HG03039 (cell line): ENCODE results near the gene ZNRD2.
"Not testable (repeated sequence)": the region's sequence is repeated elsewhere in the genome, so short reads cannot be mapped to it uniquely, and the experiment has no call there.

Source experiments
- ATAC-seq: cut with Tn5 transposase; IDR thresholded peaks from one replicate; pipeline ENCODE4 v1.9.1; 2021; ENCODE audit warnings: mild to moderate bottlenecking, moderate library complexity; ENCODE audit not compliant: unreplicated experiment

Gene ZNRD2

DNA sequence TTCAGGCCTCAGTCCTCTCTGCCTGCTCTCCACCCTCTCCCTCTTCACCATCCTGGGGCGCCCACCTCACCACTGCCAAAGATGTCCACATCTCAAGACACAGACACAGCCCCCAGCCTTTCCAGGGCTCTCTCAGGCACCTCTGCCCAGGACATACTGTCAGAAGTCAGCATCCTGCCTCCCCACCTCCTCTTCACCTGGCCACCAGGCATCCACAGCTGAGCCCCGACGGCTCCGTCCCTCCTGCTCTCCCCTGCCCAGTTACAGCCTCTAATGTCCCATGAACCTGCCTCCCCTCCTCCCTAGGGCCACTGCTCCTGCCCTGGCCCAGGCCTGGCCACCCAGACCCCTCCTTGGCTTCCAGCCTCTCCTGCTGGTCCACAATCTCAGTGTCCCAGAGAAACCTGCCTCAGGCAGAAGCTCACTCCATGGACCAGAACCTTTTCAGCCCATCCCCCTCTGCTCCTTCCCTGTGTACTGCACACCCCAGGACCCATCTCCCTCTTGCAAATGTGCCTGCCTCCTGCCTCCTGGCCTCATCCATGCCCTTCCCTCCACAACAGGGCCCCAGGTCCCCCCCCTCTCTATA, 15.3 kb upstream of the ZNRD2 start:
- ATAC-seq = no peak

DNA sequence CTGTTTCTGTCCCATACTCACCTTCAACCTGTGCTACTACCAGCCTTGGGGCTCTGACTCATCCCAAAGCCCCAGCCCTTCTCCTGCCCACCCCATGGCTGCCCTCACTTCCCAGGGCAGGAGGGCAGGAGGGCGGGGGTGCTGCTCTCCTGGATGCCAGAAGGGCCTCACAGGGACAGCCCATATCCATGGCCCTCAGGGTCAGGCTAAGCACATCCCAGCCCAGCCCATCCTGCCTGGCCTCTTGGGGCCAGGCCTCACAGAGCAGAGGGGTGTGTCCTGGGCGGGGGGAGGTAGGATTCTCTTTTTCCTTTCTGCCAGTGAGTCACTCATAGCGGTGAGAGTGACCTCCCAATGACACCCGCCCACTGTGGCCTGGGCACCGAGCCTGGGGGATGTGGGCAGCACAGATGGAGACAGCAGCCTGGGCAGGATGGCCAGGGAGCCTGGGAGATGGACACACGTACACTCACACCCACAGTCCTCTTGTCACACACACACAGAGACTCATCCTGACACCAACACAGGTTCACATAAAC, 14.5 kb upstream of the ZNRD2 start:
- ATAC-seq = no peak

DNA sequence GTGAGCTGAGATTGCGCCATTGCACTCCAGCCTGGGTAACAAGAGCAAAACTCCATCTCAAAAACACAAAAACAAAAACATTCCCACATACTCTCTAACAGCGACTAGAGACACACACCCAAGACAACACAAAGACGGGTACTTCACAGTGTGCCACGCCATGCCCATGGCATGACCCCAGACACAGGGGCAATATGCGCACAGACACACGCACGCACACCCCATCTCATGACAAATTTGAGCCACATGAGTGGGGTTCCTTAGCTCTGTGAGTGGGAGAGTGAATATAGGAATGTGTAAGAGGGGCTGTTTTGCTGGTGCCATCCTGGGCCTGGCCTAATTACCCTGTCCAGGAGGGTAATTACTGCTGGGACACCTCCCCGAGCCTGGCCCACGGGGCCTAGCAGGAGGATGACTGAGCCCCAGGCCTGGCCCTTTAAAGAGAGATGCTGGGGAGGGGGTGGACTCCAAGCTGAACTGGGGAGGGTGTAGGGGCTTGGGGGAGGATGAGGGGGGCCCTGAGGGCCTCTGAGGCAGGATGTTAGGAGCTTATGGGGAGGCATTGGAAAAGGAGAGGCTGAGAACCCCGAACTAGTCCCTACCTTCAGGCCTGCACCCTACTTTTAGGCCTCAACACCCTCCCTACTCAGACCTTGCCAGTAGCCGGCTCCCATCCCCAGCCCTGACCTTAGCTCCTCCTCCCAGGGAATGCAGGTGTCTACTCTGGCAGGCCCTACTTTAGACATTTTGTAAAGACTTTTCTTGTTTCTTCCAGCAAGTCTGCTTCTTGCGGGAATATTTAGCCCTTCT, 13.6 kb upstream of the ZNRD2 start:
- no peak for ATAC-seq

DNA sequence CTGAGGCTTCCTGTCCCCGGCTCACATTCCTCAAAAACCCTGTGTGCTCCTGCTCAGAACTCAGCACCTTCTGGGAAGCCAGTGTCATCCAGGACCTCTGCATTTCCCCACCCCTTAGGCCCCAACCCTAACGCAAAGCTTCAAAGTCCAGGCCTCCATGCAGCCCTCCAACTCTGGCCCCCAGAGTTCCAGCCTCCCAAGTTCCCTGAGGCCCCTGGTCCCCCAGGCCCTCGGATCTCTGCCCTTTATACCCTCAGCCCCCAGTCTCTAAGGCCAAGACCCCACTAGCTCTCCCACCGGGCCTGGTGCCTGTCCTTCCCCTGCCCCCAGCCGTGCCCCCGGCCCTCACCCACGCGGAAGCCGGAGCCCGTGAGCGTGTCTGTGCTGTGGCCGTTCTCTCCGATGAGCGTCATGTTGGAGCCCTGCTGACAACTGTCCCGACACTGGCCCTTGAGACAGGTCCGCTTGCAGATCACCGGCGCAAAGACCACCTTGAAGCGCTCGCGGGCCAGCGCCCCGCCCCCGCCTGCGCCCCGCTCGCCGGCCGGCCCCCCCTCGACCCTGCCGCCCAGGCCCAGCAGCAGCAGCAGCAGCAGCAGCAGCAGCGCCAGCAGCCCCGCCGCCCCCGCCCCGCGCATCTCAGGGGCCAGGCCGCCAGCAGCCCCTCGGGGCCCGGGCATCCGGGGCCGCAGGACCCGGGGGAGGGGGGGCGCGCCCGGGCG, 12.8 kb upstream of the ZNRD2 start:
- ATAC-seq = no peak

DNA sequence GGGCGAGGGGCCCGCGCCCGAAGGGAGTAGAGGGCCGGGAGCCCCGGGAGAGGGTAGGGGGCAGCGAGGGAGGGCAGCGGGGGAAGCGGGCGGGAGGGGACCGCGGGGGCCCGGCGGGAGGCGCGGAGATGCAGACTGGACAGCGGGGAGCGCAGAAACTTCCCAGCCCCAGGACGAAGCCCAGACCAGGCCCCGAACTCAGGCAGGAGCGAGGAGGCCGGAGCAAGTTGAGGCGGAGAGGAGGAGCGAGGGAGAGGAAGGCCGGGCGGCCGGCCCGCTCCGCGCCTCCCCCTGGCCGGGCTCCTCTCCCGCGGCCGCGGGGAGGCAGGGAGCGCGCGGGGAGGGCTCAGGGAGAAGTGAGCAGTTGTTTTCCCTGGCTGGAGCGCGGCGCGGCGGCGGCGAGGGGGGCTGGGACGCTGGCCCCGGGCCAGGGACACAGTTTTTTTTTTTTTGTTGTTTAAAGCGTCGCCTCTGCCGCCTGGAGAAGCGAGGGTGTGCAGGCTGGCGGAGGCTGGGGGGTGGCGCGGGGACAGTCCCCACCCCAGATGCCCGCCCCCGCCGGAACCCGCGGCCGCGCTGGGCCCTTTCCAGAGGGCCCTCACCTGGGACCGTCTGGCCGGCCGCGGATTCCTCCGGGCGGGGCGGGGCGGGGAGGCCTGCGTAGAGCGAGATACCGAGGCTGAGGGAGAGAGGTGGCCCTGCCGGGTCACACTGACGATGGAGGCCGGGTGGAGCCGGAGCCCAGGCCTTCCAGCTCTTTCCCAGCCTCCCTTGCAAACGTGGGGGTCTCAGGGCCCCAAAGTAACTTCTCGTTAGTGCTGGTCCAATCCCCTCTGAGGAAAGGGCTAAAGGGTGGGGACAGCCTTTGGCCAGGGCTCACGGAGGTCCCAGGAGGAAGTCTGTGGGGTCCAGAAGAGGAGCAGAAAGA, 12.0 kb upstream of the ZNRD2 start, which contains the start of gene LTBP3:
TSS of gene LTBP3 (minus strand) at position 358 of the 928 bp plus-strand sequence. CDS start 400 bp downstream, outside the sequence.
- no peak for ATAC-seq

DNA sequence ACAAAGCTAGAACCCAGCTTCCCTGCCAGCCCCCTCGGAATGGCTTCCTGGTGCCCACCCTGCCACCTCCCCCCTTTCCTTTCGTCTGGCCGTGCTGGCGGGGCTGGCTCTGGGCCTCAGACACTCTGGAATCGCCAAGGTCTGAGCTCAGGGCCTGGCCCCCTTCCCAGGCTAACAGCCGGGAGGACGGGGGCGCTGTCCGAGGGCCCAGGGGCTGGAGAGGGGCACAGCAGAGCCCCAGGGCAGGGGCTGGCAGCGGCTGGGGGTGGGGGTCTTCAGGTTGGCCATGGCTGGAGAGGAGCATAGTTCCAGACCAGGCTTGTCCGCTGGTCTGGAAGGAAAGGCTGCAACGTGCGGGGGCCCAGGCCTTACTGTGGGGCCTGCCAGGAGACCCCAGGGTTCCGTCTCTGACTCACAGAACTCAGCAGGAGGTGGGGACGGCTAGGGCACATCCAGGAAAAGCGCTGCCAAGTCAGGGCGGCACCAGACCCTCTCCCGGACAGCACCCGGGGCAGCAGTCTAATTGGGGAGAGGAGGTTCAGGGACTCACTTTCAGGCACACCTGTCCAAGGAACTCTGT, 11.3 kb upstream of the ZNRD2 start:
- no peak for ATAC-seq

DNA sequence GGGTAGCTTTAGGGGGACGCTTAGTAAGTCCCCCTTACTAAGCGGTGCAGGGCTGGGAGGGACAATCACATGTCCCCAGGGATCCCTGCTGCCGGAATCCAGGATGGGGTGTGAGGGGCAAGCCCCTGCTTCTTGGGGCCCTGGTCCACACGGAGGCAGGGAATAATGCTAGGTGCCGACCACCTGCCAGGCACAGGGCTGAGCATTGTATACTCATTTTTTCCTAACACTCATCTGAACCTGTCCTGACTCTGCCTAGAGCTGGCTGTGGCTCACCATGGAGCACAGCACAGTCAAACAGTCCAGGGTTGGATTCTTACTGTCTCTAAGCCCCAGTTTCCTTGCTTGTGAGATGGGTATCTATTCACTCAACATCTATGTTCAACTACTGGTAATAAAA, 10.7 kb upstream of the ZNRD2 start:
- ATAC-seq = no peak

DNA sequence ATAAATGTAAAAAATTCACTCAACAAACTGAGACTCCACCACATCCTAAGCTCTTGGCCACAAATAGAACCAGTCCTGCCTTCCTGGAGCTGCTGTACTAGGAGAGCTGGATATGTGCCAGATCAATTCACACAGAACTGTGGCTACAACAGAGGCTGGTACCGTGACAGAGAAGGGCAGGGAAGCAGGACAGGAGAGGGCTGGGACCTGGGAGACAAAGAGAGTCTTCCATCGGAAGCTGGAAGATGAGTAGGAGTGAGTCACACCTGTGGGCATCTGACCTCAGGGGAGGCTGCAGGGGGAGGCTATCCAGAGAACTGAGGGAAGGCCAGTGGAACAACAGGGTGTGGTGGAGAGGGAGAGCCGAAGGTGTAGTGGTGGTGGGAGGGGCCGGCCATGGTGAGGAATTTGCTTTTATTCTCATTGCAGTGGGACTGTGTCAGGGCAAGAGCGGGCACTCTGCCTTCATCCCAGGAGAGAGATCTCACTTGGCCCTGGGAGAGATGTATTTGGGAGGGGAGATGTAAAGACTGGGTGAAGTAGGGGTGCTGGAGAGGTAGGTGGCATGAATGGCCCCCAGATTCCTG, 10.2 kb upstream of the ZNRD2 start:
- no peak for ATAC-seq

DNA sequence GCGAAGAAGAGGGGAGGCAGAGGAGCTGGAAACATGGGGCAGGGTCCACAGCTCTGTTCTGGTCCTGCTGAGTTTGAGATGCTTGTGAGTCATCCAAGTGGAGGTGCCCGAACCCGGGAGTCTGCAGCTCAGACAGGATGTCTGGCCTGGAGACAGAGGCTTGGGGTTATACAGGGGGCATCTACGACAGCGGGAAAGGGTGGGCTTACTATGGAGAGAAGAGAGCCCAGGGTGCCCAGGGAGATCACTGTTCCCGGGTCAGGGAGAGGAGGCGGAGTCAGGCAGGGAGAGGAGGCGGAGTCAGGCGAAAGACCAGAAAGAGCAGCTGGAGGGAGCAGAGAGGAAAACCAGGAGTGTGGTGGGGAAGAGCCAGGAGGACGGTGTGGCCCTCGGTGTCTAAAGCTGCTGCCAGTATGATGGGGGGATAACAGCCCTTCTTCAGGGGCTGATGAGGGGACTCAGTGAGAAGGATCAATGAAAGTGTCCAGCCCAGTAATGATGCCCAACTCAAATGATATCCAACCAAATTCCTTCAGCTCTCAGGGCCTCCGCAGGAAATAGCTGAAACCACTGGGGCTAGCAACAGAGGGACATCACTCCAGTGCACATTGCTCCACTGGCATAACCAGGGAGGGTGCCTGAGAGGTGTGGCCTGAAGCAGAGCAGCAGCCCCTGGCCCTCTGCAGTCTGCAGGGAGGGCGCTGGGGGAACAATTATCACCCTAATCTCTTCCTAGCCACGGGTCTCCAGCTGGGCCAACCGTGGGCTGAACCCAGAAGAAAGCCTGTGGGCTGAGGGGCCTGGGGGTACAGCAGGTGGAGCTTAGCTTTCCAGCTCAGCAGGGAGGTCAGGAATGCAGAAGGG, 9.5 kb upstream of the ZNRD2 start:
- no peak for ATAC-seq

DNA sequence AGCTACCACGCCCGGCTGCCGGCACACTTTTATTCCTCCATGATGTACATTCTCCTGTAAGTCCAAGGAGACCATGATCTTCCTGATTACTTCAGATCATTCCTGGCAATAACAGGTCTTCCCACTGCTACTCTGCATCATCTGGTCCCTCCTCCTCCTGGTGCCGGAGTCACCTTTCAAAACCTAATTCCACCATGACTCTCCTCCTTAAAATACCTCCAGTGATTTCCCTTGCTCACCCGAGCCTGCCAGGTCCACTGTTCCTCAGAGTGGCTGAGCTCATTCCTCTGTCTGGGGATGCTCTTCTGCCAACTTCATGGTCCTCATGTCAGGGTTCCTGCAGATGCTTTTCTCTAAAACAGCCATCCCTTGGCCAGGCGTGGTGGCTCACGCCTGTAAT, 8.3 kb upstream of the ZNRD2 start:
- ATAC-seq = no peak

DNA sequence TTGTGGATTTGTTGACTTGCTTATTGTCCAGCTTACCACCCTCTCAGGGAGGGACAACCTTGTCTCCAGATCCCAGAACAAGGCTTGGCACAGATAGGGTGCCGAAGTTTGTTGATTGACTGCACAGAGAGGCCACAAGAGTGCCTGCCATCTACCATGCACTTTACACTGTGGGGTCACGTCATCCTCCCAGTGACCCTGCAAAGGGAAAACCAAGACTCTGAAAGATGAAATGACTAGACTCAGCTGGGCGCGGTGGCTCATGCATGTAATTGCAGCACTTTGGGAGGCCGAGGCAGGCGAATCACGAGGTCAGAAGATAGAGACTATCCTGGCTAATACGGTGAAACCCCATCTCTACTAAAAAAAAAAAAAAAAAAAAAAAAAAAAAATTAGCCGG, 7.5 kb upstream of the ZNRD2 start:
- no peak for ATAC-seq

DNA sequence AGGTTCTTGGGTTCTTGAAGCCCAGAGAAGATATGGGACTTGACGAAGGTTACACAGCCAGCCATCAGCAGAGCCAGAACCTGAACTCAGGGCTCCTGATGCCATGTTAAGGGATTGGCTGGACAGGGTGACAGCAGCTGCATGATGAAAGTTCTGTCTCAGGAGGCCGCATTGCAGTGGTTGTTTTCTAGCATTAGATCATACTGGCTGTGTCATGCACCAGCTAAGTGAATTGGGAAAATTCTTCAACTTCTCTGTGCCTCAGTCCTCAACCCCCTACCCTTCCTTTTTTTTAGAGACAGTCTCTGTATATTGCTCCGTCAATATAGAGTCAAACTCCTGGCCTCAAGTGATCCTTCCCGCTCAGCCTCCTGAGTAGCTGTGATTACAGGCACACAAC, 6.7 kb upstream of the ZNRD2 start:
- no peak for ATAC-seq

DNA sequence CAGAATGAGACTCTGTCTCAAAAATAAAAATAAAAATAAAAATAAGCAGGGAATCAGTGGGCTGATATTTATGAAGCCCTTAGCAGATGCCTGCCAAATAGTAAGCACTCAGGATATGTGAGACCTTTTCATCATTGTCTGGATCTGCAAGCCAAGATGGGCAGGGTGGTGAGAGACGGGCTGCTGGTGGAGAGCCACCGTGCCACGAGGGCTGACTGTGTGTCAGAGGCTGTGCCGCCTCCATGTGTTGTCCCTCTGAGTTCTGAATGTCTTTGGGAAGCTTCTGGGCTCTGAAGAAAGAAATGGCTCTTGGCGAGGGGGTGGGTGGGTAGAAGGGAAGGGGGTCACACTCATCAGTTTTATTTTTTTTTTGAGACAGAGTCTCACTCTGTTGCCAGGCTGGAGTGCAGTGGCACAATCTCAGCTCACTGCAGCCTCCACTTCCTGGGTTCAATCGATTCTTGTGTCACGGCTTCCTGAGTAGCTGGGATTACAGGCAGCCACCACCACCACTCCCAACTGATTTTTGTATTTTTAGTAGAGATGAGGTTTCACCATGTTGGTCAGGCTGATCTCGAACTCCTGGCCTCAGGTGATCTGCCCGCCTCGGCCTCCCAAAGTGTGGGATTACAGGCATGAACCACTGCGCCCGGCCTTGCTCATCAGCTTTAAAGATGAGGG, 5.3 kb upstream of the ZNRD2 start:
- not testable (repeated sequence) for ATAC-seq

DNA sequence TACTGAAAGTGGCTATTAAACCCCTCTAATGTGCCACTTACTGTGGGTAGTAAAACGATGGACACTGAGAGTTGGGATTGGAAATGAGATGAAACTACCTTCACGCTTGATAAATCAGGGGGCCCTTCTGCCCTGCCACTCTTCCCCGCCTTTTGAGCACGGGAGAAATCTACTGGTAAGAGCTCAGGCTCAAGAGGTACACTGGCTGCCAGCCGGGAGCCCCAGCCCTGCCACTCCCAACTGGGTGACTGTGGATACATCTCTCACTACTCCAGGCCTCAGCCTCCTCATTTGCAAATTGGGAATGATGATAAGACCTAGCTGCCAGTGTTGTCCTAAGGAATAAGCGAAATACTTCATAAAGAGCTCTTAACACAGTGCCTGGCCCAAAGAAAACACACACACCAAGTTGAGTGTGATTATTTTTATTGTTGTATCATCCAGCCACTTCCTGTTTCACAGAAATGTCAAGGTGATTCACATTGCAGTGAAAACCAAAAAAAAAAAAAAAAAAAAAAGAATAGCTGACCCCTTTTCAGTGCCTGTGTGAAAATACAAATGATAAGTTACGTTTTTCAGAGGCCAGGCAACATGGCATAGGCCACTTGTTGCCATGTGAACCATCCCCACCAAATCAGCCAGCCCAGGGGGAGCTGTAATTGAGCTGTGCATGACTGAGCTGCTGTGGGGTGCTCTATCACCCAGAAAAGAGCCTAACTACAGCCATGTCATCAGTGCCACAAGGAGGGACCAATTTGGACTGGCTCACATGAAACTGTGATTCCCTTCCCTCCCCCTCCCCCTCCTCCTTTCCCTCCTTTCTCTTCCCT, 4.4 kb upstream of the ZNRD2 start:
- no peak for ATAC-seq

DNA sequence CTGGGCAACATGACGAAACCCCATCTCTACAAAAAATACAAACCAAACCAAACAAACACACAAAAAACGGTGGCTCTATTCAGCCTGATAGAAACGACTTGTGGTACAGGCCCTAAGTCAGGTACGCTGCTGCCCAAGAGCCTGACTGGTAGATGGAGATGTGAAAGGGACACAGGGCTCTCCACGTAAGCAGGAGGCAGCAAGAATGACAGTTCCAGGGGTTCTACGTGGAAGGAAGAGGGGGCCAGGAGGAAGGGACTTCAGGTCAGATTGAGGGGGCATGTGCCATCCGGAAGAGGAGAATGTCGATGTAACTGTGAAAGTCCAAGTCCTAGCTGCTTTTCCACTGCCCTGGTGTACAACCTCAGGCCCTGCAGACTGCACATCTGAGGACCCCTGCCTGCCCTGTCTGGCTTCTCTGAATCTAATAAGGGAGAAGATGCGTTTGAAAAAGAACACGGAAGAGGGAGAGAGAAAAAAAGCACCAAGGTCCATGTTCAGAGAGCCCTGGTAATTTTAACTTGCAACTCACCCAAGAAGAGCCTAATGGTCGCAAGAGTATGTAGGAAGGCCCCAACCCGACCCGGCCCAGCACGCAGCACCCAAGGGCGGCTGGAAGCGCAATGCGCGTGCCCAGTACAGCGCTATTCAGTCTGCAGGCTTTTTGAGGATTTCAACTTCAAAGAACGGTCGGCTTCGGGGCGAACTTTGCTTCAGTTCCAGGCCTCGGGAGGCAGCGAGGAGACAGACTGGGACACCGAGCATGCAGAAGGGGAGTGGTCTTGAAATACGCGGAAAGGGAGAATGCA, 909 bp upstream of the ZNRD2 start:
- peak; percentile 0 for ATAC-seq

DNA sequence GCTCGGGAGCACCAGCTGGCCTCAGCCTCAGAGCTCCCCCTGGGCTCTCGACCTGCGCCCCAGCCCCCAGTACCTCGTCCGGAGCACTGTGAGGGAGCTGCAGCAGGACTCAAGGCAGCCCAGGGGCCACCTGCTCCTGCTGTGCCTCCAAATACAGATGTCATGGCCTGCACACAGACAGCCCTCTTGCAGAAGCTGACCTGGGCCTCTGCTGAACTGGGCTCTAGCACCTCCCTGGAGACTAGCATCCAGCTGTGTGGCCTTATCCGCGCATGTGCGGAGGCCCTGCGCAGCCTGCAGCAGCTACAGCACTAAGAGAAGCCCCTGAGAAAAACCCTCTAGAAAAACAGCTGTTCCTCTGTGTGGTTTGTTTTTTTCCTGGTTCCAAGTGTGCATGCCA, 1.1 kb downstream of the ZNRD2 start:
- no peak for ATAC-seq

DNA sequence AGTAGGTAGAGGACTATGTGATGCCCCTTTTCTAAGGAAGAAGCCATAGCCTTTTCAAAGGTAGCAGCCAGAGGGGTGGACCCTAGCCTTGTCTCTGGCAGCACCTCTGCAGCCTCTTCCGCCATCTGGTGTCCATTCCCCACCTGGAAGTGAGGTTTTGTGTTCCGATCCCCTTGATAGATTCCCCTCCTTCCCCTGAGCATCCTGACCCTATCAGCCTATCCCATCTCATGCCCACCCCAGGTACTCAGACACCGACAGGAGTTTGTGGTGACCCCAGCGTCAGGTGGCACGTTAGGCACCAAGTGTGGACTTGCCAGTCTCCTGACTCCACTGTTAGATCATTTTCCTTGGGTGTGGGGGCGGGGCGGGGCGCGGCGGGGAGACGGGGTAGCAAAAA, 1.7 kb downstream of the ZNRD2 start:
- no peak for ATAC-seq
